GM12873 (cell line): ENCODE data around the gene MADD.

Experiments used
- CTCF ChIP-seq: IDR thresholded peaks from 2 replicates; pipeline ENCODE4 v1.5.1; 2012; ENCODE audit warnings: low read depth, mild to moderate bottlenecking, moderate library complexity, low read length, control low read depth; ENCODE audit not compliant: insufficient read depth; ENCODE audit errors: missing control alignments

MADD gene

GRCh38 chr11:47358731-47359051, 88.8 kb downstream of the MADD start:
- TF ChIP-seq CTCF, result no peak

GRCh38 chr11:47359162-47359561, 89.2 kb downstream of the MADD start:
- no peak for TF ChIP-seq CTCF

- TF ChIP-seq CTCF, result no peak
These were observed 89.7 kb downstream of the MADD start for GRCh38 chr11:47359586-47359985.

- TF ChIP-seq CTCF, result no peak
These were observed 90.4 kb downstream of the MADD start for GRCh38 chr11:47360341-47360740.

- no peak for TF ChIP-seq CTCF
These were observed 91.5 kb downstream of the MADD start for GRCh38 chr11:47361419-47361818.

- no peak for TF ChIP-seq CTCF
These were observed 96.1 kb downstream of the MADD start for GRCh38 chr11:47366020-47366490.

- no peak for TF ChIP-seq CTCF
These were observed 99.7 kb downstream of the MADD start for GRCh38 chr11:47369676-47370075.

GRCh38 chr11:47372422-47372821, 102.5 kb downstream of the MADD start:
- TF ChIP-seq CTCF, result no peak
